ENCODE data around the gene PCDH19. TPM values are rescaled to one million over a fixed set of nuclear protein-coding genes. Genes with fewer than 3 reads are reported as not detected.
A peak's percentile ranks its signal among the peaks of the same experiment; 100 is the strongest.
"Not testable (repeated sequence)": the region's sequence is repeated elsewhere in the genome, so short reads cannot be mapped to it uniquely, and the experiment has no call there.

The PCDH19 gene
- 3.8 TPM for polyA plus RNA-seq (2013, experiment 1 of 2; ENCODE audit: insufficient read length)
- 3.5 TPM for polyA plus RNA-seq (2013, experiment 2 of 2; ENCODE audit: insufficient read length)

GRCh38 chrX:100409610-100410590, at the start of gene PCDH19:
Gene PCDH19 (minus strand): TSS chrX:100410273. CDS start chrX:100408597, 1,676 bp downstream.
- DNase-seq: peak; percentile 74

DNA sequence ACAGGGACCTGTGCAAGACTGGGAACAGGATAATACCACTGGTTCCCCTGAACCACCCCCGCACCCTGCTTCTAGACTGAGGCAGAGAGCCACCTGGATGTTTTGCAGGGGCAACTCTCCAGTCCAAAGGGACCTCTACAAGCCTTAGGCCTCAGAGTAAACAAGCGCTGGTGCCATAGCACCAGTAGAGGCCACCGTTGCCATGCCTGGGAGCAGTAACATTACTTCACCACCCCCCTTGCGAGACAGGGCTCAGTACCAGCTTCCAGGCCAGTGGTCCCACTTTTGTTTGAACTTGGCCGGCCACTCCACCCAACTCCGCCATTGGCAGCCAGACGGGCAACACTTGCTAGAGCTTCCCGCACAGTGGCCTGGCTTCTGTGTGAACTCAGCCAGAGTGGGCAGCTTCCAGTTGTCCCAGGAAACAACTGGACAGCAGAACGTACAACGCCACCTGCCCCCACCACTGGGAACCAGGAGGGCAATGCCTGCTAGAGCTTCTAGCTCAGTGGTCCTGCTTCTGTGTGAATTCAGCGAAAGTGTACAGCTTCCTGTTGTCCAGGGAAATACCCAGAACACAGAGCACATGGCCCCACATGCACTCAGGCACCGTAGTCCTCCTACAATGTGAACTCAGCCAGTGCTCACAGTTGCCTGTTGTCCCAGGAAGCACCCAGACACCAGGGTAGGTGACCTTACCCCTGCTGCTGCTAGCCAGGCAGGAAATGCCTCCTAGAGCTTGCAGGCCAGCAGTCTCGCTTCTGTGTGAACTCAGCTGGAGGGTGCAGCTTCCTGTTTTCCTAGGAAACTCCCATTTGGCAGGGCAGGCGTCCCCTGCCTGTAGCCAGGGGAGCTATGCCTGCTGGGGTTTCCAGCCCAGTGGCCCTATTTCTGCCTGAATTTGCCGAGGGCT, 39.9 kb upstream of the PCDH19 start:
- no peak for DNase-seq

- DNase-seq: peak; percentile 4
Measured at GRCh38 chrX:100447655-100448397, 37.8 kb upstream of the PCDH19 start.

DNA sequence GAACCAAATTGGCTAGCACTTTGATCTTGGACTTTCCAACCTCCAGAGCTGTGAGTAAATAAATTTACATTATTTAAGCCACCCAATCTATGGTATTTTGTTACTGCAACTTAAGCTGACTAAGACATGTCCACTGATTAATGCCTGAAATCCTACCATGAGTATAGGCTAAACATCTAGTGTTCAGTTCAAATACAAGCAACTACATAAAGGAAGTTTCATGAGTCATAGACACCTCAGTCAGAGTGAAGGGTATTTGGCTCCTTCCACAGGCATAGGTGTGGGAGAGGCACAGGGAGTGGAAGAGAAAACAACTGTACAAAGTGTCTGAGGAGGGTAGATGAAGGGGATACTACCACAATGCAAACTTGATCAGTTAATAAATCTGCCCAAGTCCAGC, 35.5 kb upstream of the PCDH19 start:
- DNase-seq: no peak

- DNase-seq: not testable (repeated sequence)
Measured at GRCh38 chrX:100441321-100441720, 31.2 kb upstream of the PCDH19 start.

DNA sequence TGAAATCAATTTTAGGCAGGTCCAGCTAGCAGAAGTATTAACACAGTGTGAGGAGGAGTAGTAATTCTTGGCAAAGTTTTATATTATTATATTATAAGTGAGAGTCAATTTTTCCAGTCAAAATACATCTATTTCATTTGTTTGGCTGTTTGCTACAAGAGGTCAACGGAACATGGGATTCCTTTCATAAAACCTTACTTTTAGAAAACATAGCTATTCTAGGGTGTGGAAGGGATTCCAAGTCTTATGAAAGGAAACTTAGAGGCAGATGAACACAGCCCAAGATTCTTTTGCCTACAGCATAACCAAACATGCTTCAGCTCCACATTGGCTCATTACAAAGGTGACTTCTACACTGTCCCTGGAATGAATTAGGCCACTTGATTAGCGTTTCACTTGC, 29.9 kb upstream of the PCDH19 start:
- no peak for DNase-seq

GRCh38 chrX:100435726-100436125, 25.7 kb upstream of the PCDH19 start:
- DNase-seq: no peak

- DNase-seq: no peak
Measured at GRCh38 chrX:100424012-100424411, 13.9 kb upstream of the PCDH19 start.

DNA sequence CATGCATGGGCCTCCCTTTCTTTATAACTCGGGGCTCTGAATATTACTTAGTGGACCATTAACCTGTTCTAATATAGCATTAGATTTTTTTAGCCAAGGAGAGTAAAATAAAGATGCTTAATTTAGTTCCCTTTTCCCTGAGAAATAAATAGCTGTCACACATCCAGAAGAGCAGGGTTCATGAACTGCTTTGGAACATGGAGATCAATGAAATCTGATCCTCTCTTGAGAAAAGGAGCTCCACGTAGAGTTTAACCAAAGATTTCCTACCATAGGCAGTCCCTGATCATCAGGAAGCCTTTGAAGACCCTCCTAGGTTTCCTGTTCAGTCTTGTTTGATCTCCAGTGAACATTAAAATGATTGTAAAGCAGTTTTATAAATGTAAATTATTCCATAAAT, 8.5 kb upstream of the PCDH19 start:
- DNase-seq: no peak

DNA sequence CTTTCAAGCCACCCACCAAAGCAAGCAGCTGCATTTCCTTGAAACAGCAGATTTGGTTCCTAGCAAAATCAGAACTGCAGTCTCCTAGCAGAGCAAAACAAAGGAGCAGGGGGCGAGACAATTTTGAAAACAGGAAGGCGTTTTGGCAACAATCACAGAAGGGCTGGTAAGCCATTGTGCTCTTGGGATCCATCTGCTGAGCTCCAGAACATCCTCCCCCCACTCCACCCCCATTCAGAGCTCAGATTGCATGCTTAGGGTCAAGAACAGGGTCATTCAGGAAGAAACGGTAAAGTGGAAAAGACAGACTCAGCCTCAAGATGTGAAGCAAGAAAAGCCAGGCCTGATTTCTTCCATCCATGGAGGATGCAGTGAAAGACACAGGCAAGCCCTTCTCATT, 7.6 kb upstream of the PCDH19 start:
- no peak for DNase-seq

DNA sequence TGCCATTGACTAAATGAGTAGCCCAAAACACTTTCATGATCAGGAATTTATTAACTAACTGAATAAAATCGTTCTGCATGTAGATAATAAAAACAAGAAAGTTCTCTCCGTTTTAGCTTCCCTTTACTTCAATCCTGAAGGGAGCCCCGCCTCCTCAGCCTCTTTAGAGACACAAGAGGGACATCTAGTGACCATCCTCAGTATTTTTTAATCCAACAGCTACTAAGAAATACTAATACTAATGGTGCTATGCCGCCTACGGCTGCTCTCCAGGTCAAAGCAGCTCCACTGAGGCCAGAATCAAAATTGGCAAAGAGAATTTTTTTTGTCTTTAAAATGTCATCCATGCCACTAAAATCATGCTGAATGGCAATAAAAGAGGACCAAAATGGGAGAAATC, 3.2 kb upstream of the PCDH19 start:
- peak; percentile 58 for DNase-seq

DNA sequence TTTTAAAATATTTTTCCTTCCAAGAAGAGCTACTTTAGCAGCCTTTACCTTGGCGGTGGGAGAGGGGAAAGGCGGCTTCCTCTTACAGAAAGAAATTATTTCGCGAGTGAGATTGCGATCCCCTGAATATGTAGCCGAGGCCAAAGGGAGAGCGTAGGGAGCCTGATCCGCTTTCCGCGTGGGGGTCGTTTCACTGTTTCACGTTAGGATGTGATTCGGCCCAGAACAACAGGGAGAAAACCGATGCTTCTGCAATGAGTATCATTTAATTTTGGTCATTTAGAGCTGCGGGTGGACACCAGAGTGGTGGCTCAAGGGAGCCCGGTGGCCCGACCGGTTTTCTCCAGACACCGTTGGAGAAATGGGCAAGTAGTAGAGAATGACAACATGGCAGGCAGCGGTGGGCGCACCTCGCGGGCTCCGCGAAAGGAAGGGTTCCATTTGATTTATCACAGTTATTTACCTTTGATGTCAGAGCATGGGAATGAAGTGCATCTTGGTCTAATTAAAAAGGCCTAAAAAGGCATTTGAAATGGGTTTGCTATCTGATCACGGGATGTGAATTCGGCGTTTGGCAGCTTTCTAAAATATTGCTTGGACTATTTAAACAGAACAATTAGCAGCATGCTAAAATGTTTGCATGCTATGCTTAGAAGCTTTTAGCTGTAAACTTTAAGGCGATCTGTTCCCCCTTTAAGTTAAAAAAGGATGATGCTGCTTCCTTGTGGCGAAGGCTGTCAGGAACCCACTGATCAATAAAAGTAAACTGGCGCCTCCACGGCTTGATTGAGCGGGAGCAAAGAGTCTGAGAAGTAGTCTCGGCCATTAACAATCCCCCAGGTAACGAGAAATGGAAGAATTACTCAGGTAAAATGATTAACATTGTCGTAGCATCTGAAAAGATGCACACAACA, 2.0 kb upstream of the PCDH19 start:
- DNase-seq: no peak

- DNase-seq: no peak
Measured at GRCh38 chrX:100410901-100411801, 1.1 kb upstream of the PCDH19 start.

DNA sequence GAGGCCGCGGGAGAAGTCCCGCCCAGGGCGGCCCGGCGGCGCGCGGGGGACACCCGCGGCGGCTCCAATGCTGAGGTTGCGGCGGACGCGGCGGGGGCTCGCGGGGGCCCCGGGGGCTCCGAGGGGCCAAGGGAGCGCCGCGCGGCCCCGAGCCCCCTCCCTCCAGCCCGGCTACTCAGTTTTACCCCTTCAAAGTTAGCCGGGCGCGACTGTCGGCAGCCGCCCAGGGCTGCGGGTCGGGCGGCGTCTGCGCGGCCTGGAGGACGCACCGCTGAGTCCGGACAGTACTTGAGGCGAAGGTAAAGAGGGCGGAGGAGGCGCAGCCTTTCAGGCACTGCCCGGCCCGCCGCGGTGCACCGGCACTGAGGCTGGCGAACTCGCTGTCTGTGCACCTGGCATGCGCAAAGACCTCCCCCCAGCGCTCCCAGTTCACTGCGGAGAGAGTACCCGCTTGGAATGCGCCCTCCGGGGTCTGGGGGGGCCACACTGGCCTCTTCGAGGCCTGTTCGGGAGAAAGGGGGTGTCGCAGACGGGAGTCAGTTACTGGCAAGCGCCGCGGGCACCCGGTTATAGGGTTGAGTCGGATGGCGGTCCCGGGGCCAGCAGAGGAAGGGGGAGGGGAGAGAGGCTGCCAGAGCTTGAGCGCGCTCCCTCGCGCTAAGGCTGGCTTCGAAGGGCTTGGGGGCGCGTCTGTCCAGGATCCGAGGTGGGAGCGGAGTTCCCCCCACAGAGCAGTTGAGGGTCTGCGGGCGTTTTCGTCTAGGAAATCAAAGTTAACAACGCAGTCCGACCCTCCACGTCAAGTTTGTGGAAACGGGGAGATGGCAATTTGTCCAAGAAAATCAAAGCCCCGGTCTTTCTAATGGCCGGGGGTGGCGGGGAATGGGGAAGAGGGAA, 1.1 kb downstream of the PCDH19 start:
- DNase-seq: no peak

GRCh38 chrX:100407784-100408712, 2.0 kb downstream of the PCDH19 start:
- peak; percentile 21 for DNase-seq

DNA sequence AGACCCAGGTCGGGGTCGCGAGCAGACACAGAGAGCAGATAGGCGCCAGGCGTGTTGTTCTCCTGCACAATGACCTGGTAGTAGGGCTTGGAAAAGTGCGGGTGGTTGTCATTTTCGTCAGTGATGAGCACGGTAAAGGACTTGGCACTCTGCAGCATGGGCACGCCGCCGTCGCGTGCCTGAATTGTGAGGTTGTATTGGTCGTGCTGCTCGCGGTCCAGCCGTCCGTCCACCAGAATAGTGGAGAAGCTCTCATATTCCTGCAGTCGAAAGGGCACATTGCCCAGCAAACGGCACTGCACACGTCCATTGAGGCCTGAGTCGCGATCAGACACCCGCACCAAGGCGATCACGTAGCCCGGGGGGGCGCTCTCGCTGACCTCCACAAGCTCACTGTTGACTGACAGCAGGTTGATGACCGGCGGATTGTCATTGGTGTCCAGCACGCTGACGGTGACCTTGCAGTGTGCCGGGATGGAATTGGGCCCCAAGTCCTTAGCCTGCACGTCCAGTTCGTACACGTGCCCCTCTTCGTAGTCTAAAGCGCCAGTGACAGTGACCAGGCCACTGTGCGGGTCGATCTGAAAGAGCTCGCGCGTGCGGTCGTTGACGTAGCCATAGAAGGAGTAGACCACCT, 2.8 kb downstream of the PCDH19 start:
- DNase-seq: no peak

- DNase-seq: no peak
Measured at GRCh38 chrX:100405424-100405823, 4.6 kb downstream of the PCDH19 start.
